Fibroblast of mammary gland (primary cell): Measurements from ENCODE around the gene PRR23E.

Experiments used
- DNase-seq: peaks from one replicate; pipeline ENCODE4 v3.0.0-alpha.2; 2010; ENCODE audit warnings: low read depth
- H3K4me3 ChIP-seq: 2 replicates; pipeline ENCODE4 v1.5.1; 2011; ENCODE audit warnings: low read depth, mild to moderate bottlenecking, low read length, moderate library complexity; ENCODE audit not compliant: control insufficient read depth
- TF ChIP-seq, protein P1 (sequence below): conservative IDR thresholded peaks from 2 replicates; pipeline ENCODE4 v1.5.1; 2011; ENCODE audit warnings: low read depth, low read length, inconsistent platforms; ENCODE audit not compliant: control insufficient read depth, insufficient read depth

PRR23E gene

DNA sequence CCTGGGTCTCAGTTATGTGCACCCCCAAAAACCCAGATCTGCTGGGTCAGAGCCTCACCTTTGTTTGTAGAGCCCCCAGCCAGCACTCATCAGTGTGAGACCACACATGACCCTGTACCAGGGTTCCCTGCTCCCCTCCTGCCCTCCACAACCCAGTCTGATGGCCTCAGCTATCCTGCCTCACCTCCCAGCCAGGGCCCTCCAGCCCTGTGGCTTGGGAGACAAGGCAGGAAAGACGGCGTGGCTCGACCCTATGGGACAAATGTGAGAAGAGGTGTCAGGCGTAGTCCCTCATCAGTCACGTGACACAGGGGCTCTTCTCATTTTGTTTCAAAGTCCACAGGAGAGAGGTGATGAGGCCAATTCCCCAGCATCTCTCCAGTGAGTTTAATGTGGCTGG, 28.3 kb upstream of the PRR23E start:
- TF ChIP-seq, protein P1, sequence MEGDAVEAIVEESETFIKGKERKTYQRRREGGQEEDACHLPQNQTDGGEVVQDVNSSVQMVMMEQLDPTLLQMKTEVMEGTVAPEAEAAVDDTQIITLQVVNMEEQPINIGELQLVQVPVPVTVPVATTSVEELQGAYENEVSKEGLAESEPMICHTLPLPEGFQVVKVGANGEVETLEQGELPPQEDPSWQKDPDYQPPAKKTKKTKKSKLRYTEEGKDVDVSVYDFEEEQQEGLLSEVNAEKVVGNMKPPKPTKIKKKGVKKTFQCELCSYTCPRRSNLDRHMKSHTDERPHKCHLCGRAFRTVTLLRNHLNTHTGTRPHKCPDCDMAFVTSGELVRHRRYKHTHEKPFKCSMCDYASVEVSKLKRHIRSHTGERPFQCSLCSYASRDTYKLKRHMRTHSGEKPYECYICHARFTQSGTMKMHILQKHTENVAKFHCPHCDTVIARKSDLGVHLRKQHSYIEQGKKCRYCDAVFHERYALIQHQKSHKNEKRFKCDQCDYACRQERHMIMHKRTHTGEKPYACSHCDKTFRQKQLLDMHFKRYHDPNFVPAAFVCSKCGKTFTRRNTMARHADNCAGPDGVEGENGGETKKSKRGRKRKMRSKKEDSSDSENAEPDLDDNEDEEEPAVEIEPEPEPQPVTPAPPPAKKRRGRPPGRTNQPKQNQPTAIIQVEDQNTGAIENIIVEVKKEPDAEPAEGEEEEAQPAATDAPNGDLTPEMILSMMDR = no peak
- no peak overlapping the region for H3K4me3 ChIP-seq
- DNase-seq = no peak

DNA sequence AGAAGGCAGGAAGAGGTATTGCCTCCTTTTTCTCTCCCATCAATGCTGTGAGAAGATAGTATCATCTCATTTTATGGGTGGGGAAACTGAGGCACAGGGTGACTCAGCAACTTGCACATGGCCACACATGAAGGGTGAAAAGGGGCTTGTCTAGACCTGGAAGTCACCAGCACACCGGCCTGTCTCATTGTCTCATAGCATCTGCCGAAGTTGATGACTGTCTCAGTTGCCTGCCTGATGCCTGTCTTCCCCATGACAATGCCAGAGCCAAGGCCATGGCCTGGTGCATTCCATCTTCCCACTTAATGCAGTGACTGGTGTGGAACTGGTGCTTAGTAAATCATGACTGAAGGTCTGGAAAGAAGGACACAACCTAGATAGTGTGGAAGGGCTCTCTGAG, 27.9 kb upstream of the PRR23E start:
- H3K4me3 ChIP-seq = no peak overlapping the region
- TF ChIP-seq, protein P1 = no peak
- DNase-seq = no peak

DNA sequence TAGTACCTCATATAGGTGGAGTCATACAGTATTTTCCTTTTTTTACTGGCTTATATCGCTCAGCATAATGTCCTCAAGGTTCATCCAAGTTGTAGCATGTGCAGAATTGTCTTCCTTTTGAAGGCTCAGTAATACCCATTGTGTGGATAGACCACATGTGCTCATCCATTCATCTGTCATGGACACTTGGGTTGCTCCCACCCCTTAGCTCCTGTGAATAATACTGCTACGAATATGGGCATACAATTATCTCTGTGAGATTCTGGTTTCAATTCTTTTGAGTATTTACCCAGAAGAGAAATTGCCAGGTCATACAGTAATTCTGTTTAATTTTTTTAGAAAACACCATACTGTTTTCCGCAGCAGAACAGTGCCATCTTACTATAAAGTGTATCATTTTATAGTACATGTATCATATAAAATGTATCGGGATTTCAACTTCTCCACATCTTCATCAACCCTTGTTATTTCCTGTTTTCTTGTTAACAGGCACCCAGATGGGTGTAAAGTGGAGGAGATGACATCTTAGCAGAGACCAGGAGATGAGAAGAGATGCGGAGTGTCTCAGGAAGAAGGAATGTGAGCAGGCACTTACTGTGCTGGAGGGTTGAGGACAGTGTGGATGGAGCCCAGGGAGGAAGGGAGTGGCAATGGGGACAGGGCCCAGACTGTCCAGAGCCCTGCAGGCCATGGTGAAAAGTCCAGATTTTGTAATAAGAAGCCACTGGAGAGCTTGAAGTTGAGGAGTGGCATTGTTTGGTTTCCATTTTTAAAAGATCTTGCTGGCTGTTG, 27.0 kb upstream of the PRR23E start:
- TF ChIP-seq, protein P1 = no peak
- no peak for DNase-seq
- no peak overlapping the region for H3K4me3 ChIP-seq

DNA sequence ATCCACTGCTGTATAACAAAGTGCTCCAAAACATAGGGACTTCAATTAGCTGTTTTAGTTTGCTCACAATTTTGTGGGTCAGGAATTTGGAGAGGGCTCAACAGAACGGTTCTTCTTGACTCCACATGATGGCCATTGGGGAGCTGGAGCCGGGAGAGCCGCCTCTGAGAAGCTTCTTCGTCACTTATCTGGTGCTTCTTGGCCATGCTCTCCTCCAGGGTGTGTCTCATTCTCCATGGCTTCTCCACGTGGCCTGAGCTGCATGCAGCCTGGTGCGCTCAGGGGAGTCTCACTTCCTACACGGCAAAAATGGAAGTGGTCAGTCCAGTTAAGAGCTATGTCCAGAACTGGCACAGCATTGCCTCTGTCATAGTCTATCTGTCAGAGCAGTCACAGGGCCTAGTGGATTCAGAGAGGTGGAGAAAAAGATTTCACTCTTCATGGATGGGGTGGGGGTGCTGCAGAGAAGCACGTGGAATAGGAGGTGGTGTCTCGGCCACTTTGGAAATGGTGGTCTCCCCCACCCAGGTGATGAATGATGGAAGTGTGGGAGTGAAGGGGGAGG, 26.3 kb upstream of the PRR23E start:
- TF ChIP-seq, protein P1 = no peak
- DNase-seq = no peak
- no peak overlapping the region for H3K4me3 ChIP-seq

DNA sequence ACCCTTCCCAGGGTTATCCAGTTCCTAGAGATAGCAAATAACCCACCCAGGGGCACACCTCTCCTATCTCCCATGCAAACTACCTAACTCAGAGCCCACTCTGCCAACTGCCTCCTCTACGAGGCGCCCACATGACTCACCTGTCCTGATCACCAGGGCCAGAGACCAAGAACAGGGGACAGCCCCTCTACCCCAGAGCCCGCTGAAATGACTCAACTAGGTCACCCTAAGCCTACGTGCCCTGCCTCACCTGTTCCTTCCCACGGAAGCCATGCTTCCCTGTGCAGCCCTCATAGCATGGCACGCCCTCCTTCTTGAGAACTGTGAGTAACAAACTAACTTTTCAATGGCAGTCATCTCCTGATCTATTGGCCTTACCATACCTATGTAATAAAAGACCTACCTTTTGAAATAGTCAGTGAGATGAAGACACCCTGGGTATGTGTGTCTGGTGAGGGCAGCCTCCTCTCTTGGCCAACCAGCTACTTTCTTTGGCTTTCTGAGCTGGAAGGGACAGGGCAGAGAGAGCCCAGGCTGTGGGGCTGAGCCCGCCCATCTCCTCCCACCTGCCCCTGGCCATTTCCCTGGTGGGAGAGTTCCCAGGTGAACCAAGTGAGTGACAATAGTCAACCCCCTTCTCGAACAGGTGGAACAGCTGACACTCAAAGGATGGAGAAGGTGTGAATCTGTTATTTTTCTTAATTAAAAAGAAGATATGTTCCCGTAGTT, 25.5 kb upstream of the PRR23E start:
- no peak for DNase-seq
- TF ChIP-seq, protein P1 = no peak
- no peak overlapping the region for H3K4me3 ChIP-seq

DNA sequence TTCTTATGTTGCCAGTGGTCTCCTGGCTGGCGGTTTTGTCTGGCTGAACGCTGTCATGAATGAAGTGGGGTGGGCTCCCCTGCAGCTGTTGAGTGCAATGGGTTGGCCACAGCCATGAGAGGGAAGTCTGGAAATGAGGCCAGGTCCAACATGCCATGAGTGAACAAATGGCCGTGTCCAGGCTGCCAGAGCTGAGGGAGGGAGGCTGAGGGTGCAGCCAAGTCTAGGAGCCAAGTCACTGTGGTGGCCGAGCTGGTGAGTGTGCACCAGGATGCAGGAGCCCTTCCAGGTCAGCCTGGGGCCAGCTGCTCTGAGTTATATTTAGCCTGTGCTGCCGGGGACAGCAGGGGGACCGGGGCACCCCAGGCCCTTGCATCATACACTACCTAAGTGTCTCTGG, 24.7 kb upstream of the PRR23E start:
- TF ChIP-seq, protein P1 = no peak
- no peak overlapping the region for H3K4me3 ChIP-seq
- DNase-seq = no peak
